HepG2 (cell line): ENCODE measurements around the gene DNASE2B.

ENCODE experiments used
- ATRX ChIP-seq: sonication (generic); formaldehyde crosslinking; IDR thresholded peaks from 2 replicates; pipeline ENCODE4 v1.4.0; 2020; ENCODE audit warnings: missing genetic modification reagents, borderline replicate concordance
- DNMT3B ChIP-seq: conservative IDR thresholded peaks from 2 replicates; pipeline ENCODE4 v1.6.1; 2016; ENCODE audit warnings: missing biosample characterization, control low read depth
- JUN ChIP-seq: sonication (generic); formaldehyde crosslinking; IDR thresholded peaks from 2 replicates; pipeline ENCODE4 v1.4.0; 2020; ENCODE audit warnings: mild to moderate bottlenecking, missing genetic modification reagents
- POLR2AphosphoS5 ChIP-seq: IDR thresholded peaks from 2 replicates; pipeline ENCODE4 v1.6.1; 2012; ENCODE audit warnings: low read depth, low read length
- TCF7L2 ChIP-seq: IDR thresholded peaks from 2 replicates; pipeline ENCODE4 v1.6.1; 2011; ENCODE audit warnings: mild to moderate bottlenecking, low read depth, low read length, moderate library complexity
- ZC3H13 ChIP-seq: sonication (generic); formaldehyde crosslinking; IDR thresholded peaks from 2 replicates; pipeline ENCODE4 v1.8.1; 2023; ENCODE audit warnings: mild to moderate bottlenecking, missing genetic modification reagents, moderate library complexity
- ZFP41 ChIP-seq: sonication (generic); formaldehyde crosslinking; IDR thresholded peaks from 2 replicates; pipeline ENCODE4 v1.4.0; 2020; ENCODE audit warnings: mild to moderate bottlenecking, missing genetic modification reagents, borderline replicate concordance
- ZKSCAN5 ChIP-seq: sonication (generic); formaldehyde crosslinking; IDR thresholded peaks from 2 replicates; pipeline ENCODE4 v1.5.1; 2020; ENCODE audit warnings: mild to moderate bottlenecking, missing genetic modification reagents
- ZNF20 ChIP-seq: sonication (generic); formaldehyde crosslinking; IDR thresholded peaks from 2 replicates; pipeline ENCODE4 v1.4.0; 2020; ENCODE audit warnings: mild to moderate bottlenecking, moderate library complexity, missing genetic modification reagents
- ZNF598 ChIP-seq: sonication (generic); formaldehyde crosslinking; IDR thresholded peaks from 2 replicates; pipeline ENCODE4 v1.5.1; 2020; ENCODE audit warnings: mild to moderate bottlenecking, missing genetic modification reagents, borderline replicate concordance
- TF ChIP-seq, protein P1 (sequence below): sonication (generic); formaldehyde crosslinking; IDR thresholded peaks from 2 replicates; pipeline ENCODE4 v1.4.0; 2020; ENCODE audit warnings: missing genetic modification reagents, borderline replicate concordance
- TF ChIP-seq, protein P2 (sequence below): sonication (generic); formaldehyde crosslinking; IDR thresholded peaks from 2 replicates; pipeline ENCODE4 v1.5.1; 2020; ENCODE audit warnings: mild to moderate bottlenecking, missing genetic modification reagents, moderate library complexity
- TF ChIP-seq, protein P3 (sequence below): sonication (generic); formaldehyde crosslinking; IDR thresholded peaks from 2 replicates; pipeline ENCODE4 v1.5.0; 2020; ENCODE audit warnings: mild to moderate bottlenecking, missing genetic modification reagents, moderate library complexity
- TF ChIP-seq, protein P4 (sequence below): sonication (generic); formaldehyde crosslinking; IDR thresholded peaks from 2 replicates; pipeline ENCODE4 v1.5.1; 2020; ENCODE audit warnings: mild to moderate bottlenecking, missing genetic modification reagents, borderline replicate concordance

DNA sequence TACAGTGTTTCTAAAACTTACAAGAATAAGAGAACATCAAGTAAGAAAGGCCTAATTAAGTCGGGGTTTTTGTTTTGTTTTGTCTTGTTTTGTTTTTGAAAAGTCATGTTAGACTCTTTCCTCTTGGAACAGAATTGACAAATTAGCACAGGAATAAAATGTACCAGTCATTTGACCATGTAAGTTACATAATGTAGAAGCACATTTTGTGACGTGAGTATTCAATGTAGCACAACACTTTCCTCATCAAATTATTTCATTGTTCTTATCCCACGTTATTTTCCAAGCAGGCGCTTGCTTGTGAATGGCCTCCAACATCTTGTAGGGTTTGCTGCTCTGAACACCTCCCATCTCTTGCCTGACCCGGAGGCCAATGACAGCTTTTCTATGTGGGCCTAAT is 34.7 kb upstream of the DNASE2B start:
- no peak for TF ChIP-seq TCF7L2
- no peak for TF ChIP-seq ATRX (CRISPR knock-in tag)
- no peak for TF ChIP-seq ZKSCAN5 (CRISPR knock-in tag)
- TF ChIP-seq, protein P1, sequence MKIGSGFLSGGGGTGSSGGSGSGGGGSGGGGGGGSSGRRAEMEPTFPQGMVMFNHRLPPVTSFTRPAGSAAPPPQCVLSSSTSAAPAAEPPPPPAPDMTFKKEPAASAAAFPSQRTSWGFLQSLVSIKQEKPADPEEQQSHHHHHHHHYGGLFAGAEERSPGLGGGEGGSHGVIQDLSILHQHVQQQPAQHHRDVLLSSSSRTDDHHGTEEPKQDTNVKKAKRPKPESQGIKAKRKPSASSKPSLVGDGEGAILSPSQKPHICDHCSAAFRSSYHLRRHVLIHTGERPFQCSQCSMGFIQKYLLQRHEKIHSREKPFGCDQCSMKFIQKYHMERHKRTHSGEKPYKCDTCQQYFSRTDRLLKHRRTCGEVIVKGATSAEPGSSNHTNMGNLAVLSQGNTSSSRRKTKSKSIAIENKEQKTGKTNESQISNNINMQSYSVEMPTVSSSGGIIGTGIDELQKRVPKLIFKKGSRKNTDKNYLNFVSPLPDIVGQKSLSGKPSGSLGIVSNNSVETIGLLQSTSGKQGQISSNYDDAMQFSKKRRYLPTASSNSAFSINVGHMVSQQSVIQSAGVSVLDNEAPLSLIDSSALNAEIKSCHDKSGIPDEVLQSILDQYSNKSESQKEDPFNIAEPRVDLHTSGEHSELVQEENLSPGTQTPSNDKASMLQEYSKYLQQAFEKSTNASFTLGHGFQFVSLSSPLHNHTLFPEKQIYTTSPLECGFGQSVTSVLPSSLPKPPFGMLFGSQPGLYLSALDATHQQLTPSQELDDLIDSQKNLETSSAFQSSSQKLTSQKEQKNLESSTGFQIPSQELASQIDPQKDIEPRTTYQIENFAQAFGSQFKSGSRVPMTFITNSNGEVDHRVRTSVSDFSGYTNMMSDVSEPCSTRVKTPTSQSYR (CRISPR knock-in tag), result no peak
- TF ChIP-seq, protein P2, sequence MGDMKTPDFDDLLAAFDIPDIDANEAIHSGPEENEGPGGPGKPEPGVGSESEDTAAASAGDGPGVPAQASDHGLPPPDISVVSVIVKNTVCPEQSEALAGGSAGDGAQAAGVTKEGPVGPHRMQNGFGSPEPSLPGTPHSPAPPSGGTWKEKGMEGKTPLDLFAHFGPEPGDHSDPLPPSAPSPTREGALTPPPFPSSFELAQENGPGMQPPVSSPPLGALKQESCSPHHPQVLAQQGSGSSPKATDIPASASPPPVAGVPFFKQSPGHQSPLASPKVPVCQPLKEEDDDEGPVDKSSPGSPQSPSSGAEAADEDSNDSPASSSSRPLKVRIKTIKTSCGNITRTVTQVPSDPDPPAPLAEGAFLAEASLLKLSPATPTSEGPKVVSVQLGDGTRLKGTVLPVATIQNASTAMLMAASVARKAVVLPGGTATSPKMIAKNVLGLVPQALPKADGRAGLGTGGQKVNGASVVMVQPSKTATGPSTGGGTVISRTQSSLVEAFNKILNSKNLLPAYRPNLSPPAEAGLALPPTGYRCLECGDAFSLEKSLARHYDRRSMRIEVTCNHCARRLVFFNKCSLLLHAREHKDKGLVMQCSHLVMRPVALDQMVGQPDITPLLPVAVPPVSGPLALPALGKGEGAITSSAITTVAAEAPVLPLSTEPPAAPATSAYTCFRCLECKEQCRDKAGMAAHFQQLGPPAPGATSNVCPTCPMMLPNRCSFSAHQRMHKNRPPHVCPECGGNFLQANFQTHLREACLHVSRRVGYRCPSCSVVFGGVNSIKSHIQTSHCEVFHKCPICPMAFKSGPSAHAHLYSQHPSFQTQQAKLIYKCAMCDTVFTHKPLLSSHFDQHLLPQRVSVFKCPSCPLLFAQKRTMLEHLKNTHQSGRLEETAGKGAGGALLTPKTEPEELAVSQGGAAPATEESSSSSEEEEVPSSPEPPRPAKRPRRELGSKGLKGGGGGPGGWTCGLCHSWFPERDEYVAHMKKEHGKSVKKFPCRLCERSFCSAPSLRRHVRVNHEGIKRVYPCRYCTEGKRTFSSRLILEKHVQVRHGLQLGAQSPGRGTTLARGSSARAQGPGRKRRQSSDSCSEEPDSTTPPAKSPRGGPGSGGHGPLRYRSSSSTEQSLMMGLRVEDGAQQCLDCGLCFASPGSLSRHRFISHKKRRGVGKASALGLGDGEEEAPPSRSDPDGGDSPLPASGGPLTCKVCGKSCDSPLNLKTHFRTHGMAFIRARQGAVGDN (CRISPR knock-in tag), result no peak
- TF ChIP-seq DNMT3B (CRISPR knock-in tag), result no peak
- TF ChIP-seq, protein P3, sequence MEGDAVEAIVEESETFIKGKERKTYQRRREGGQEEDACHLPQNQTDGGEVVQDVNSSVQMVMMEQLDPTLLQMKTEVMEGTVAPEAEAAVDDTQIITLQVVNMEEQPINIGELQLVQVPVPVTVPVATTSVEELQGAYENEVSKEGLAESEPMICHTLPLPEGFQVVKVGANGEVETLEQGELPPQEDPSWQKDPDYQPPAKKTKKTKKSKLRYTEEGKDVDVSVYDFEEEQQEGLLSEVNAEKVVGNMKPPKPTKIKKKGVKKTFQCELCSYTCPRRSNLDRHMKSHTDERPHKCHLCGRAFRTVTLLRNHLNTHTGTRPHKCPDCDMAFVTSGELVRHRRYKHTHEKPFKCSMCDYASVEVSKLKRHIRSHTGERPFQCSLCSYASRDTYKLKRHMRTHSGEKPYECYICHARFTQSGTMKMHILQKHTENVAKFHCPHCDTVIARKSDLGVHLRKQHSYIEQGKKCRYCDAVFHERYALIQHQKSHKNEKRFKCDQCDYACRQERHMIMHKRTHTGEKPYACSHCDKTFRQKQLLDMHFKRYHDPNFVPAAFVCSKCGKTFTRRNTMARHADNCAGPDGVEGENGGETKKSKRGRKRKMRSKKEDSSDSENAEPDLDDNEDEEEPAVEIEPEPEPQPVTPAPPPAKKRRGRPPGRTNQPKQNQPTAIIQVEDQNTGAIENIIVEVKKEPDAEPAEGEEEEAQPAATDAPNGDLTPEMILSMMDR (CRISPR knock-in tag), result no peak
- no peak for TF ChIP-seq JUN (CRISPR knock-in tag)
- TF ChIP-seq ZNF598, result no peak
- TF ChIP-seq POLR2AphosphoS5, result no peak
- TF ChIP-seq ZC3H13 (CRISPR knock-in tag), result no peak
- no peak for TF ChIP-seq ZNF20
- TF ChIP-seq, protein P4, sequence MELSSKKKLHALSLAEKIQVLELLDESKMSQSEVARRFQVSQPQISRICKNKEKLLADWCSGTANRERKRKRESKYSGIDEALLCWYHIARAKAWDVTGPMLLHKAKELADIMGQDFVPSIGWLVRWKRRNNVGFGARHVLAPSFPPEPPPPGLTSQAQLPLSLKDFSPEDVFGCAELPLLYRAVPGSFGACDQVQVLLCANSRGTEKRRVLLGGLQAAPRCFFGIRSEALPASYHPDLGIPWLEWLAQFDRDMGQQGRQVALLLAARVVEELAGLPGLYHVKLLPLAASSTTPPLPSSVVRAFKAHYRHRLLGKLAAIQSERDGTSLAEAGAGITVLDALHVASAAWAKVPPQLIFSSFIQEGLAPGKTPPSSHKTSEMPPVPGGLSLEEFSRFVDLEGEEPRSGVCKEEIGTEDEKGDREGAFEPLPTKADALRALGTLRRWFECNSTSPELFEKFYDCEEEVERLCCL (CRISPR knock-in tag), result no peak
- TF ChIP-seq ZFP41 (CRISPR knock-in tag), result no peak
